WTC11 (cell line): ENCODE data around the gene OR2A5. TPM values are rescaled to one million over a fixed set of nuclear protein-coding genes. Genes with fewer than 3 reads are reported as not detected.

ENCODE experiments used
- ATAC-seq: fragments of 200-7000 bp; cut with Tn5 transposase; 2 replicates; pipeline ENCODE4 v1.10.0; 2021; ENCODE audit warnings: mild to moderate bottlenecking, moderate library complexity
- CTCF ChIA-PET: fragments of 300-600 bp; sonication (Branson Sonifier 250); formaldehyde crosslinking; loops from one replicate; lab custom pipeline; 2021; ENCODE audit warnings: antibody characterized with exemption; lab: Charles Lee
- POLR2A ChIA-PET: fragments of 350-600 bp; sonication (Branson Sonifier 250); formaldehyde crosslinking; loops from one replicate; lab custom pipeline; 2021; ENCODE audit warnings: antibody characterized with exemption; lab: Charles Lee
- DNase-seq: peaks from one replicate; pipeline ENCODE4 v3.0.0; 2021; ENCODE audit warnings: low spot score
- H3K27ac Mint-ChIP-seq: 2 replicates; pipeline ENCODE4 v1.8.0; 2021; ENCODE audit warnings: mixed read lengths
- H3K27me3 Mint-ChIP-seq: 2 replicates; pipeline ENCODE4 v1.8.0; 2021; ENCODE audit warnings: low read depth, mild to moderate bottlenecking, moderate library complexity, mixed read lengths
- H3K36me3 Mint-ChIP-seq: 2 replicates; pipeline ENCODE4 v1.8.0; 2021; ENCODE audit warnings: mixed read lengths
- H3K4me1 Mint-ChIP-seq: 2 replicates; pipeline ENCODE4 v1.8.0; 2022; ENCODE audit warnings: mixed read lengths
- H3K4me3 Mint-ChIP-seq: 2 replicates; pipeline ENCODE4 v1.8.0; 2021; ENCODE audit warnings: mild to moderate bottlenecking, moderate library complexity, mixed read lengths
- H3K9me3 Mint-ChIP-seq: 2 replicates; pipeline ENCODE4 v1.8.0; 2021; ENCODE audit warnings: mixed read lengths
- EMX1 ChIP-seq: fragments of 250-450 bp; sonication (Bioruptor Pico); IDR thresholded peaks from 2 replicates; pipeline ENCODE4 v1.8.0; 2021; ENCODE audit warnings: mild to moderate bottlenecking
- ESRRA ChIP-seq: sonication (generic); formaldehyde crosslinking; IDR thresholded peaks from 2 replicates; pipeline ENCODE4 v1.8.1; 2022; ENCODE audit warnings: mild to moderate bottlenecking, missing genetic modification reagents, borderline replicate concordance
- FOXK1 ChIP-seq: sonication (generic); formaldehyde crosslinking; IDR thresholded peaks from 2 replicates; pipeline ENCODE4 v1.8.0; 2022; ENCODE audit warnings: mild to moderate bottlenecking, moderate library complexity, missing genetic modification reagents
- FOXP4 ChIP-seq: sonication (generic); formaldehyde crosslinking; IDR thresholded peaks from 2 replicates; pipeline ENCODE4 v1.8.0; 2022; ENCODE audit warnings: mild to moderate bottlenecking, missing genetic modification reagents
- HMGXB4 ChIP-seq: sonication (generic); formaldehyde crosslinking; IDR thresholded peaks from 2 replicates; pipeline ENCODE4 v1.8.1; 2023; ENCODE audit warnings: mild to moderate bottlenecking, moderate library complexity, missing genetic modification reagents
- IRF1 ChIP-seq: sonication (generic); formaldehyde crosslinking; IDR thresholded peaks from 2 replicates; pipeline ENCODE4 v1.8.0; 2023; ENCODE audit warnings: missing genetic modification reagents
- KAT7 ChIP-seq: sonication (generic); formaldehyde crosslinking; IDR thresholded peaks from 2 replicates; pipeline ENCODE4 v1.8.1; 2023; ENCODE audit warnings: missing genetic modification reagents, mild to moderate bottlenecking, borderline replicate concordance
- MXD4 ChIP-seq: fragments of 250-450 bp; sonication (Bioruptor Pico); IDR thresholded peaks from 2 replicates; pipeline ENCODE4 v1.8.0; 2021; ENCODE audit warnings: mild to moderate bottlenecking, moderate library complexity, borderline replicate concordance
- NFYB ChIP-seq: sonication (generic); formaldehyde crosslinking; conservative IDR thresholded peaks from 2 replicates; pipeline ENCODE4 v1.8.0; 2022; ENCODE audit warnings: low read depth, missing genetic modification reagents
- ZNF121 ChIP-seq: sonication (generic); formaldehyde crosslinking; IDR thresholded peaks from 2 replicates; pipeline ENCODE4 v1.8.0; 2023; ENCODE audit warnings: missing genetic modification reagents
- ZNF219 ChIP-seq: sonication (generic); formaldehyde crosslinking; IDR thresholded peaks from 2 replicates; pipeline ENCODE4 v1.8.0; 2023; ENCODE audit warnings: missing genetic modification reagents, mild to moderate bottlenecking, borderline replicate concordance
- ZNF532 ChIP-seq: fragments of 250-450 bp; sonication (Bioruptor Pico); IDR thresholded peaks from 2 replicates; pipeline ENCODE4 v1.9.0; 2021; ENCODE audit warnings: mild to moderate bottlenecking, borderline replicate concordance
- ZNF671 ChIP-seq: fragments of 250-450 bp; sonication (Bioruptor Pico); IDR thresholded peaks from 2 replicates; pipeline ENCODE4 v1.8.0; 2021; ENCODE audit warnings: mild to moderate bottlenecking
- ZSCAN18 ChIP-seq: fragments of 250-450 bp; sonication (Bioruptor Pico); IDR thresholded peaks from 2 replicates; pipeline ENCODE4 v2.1.2; 2022; ENCODE audit warnings: mild to moderate bottlenecking, moderate library complexity
- total RNA-seq: library from RNA; stranded (reverse); gene quantifications from 3 replicates; pipeline ENCODE4 v1.2.3, GENCODE V29; 2021
- TF ChIP-seq, protein P1 (sequence below): sonication (generic); formaldehyde crosslinking; IDR thresholded peaks from 2 replicates; pipeline ENCODE4 v1.8.0; 2022; ENCODE audit warnings: mild to moderate bottlenecking, missing genetic modification reagents
- TF ChIP-seq, protein P2 (sequence below): fragments of 250-450 bp; sonication (Bioruptor Pico); IDR thresholded peaks from 2 replicates; pipeline ENCODE4 v1.9.0; 2021; ENCODE audit warnings: mild to moderate bottlenecking
- TF ChIP-seq, protein P3 (sequence below): fragments of 250-450 bp; sonication (Bioruptor Pico); conservative IDR thresholded peaks from 2 replicates; pipeline ENCODE4 v1.9.0; 2021; ENCODE audit warnings: mild to moderate bottlenecking

OR2A5 gene
- total RNA-seq, 1 experiment from 2014 or later, result not detected

DNA sequence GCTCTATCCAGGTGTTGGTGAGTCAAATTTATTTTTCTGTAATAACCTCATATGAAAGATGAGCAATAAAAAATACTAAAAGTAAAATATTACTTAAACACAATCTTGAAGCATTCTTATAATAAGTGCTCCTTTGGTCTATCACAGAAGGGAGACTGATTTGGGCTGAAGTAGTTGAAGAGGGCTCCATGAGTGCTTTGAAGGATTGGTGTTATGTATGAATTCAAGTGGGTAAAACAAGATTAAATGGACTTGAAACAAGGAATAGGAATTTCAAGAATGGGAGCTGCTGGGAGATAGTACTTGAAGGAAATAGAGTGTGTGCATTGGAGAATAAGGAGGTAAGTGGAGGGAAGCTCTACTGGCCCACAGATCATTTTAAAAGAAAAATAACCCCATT, 53.3 kb downstream of the OR2A5 start (continued):
- TF ChIP-seq ZNF532 (no peak), FOXK1 (no peak), ZSCAN18 (no peak), IRF1 (CRISPR knock-in tag) (no peak)

DNA sequence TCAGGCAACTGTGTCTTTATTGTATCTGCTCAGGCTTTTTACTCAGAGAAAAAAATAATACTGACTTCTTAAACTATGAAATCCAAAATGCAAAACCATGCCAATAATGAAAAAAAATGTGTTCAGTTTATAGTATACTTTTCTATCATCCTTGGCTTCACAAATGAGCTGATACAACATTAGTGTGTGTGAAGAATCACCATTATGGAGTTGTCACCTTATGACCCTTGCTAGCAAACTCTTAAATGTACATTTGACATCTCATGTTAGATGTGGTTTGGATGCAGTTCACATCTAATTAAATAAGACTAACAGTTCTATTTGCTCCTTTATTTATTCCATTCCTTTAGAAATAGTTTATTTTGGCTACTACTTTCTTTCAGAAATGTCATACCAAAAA, 56.5 kb downstream of the OR2A5 start:
- ATAC-seq, result no peak
- Mint-ChIP-seq H3K27me3 (no peaks in the 10 kb centered on the region), H3K4me3 (no peak overlapping the region), H3K36me3 (no peaks in the 10 kb centered on the region), H3K9me3 (no peaks in the 10 kb centered on the region), H3K27ac (no peak overlapping the region)
- POLR2A ChIA-PET, result no interaction called here
- CTCF ChIA-PET, result no interaction called here
- DNase-seq, result no peak
- TF ChIP-seq ZSCAN18 (no peak), ZNF219 (CRISPR knock-in tag) (no peak), FOXP4 (no peak), NFYB (CRISPR knock-in tag) (no peak), MXD4 (CRISPR knock-in tag) (no peak), EMX1 (no peak), KAT7 (CRISPR knock-in tag) (no peak), ZNF121 (CRISPR knock-in tag) (no peak), HMGXB4 (CRISPR knock-in tag) (no peak), ZNF671 (no peak), ESRRA (no peak)
- TF ChIP-seq, protein P1, sequence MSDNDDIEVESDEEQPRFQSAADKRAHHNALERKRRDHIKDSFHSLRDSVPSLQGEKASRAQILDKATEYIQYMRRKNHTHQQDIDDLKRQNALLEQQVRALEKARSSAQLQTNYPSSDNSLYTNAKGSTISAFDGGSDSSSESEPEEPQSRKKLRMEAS (CRISPR knock-in tag), result no peak
- TF ChIP-seq, protein P2, sequence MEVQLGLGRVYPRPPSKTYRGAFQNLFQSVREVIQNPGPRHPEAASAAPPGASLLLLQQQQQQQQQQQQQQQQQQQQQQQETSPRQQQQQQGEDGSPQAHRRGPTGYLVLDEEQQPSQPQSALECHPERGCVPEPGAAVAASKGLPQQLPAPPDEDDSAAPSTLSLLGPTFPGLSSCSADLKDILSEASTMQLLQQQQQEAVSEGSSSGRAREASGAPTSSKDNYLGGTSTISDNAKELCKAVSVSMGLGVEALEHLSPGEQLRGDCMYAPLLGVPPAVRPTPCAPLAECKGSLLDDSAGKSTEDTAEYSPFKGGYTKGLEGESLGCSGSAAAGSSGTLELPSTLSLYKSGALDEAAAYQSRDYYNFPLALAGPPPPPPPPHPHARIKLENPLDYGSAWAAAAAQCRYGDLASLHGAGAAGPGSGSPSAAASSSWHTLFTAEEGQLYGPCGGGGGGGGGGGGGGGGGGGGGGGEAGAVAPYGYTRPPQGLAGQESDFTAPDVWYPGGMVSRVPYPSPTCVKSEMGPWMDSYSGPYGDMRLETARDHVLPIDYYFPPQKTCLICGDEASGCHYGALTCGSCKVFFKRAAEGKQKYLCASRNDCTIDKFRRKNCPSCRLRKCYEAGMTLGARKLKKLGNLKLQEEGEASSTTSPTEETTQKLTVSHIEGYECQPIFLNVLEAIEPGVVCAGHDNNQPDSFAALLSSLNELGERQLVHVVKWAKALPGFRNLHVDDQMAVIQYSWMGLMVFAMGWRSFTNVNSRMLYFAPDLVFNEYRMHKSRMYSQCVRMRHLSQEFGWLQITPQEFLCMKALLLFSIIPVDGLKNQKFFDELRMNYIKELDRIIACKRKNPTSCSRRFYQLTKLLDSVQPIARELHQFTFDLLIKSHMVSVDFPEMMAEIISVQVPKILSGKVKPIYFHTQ (CRISPR knock-in tag), result no peak
- TF ChIP-seq, protein P3, sequence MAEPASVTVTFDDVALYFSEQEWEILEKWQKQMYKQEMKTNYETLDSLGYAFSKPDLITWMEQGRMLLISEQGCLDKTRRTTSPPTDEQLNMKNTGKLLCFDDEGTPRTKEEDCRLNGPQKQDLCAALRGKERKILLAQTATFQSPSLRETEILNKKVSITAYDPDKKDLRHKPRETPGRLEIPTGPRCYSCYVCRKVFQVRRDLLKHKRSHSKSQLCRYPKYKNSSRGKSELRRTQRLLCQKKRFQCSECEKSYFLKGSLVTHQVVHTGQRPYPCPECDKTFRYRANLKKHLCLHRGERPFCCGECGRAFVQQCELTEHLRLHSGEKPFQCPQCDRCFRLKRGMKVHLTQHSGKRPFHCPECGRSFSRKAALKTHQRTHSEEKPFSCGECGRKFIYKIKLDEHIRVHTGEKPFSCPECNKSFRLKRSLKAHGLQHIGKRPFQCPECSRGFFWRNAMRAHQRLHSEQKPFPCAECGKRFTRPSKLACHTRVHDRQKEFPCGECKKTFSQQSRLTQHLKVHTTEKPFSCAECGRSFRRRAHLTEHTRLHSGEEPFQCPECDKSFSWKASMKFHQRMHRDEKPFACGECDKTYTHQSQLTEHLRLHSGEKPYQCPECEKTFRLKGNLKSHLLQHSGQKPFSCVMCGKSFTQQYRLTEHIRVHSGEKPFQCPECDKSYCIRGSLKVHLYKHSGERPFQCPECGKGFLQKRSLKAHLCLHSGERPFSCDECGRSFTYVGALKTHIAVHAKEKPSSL (CRISPR knock-in tag), result no peak
- TF ChIP-seq, all 79 proteins: peak for 0
- no peaks in the 10 kb centered on the region for H3K4me1 Mint-ChIP-seq
